Lower leg skin (tissue), 4 donors: Measurements from ENCODE around the gene SMAD1. TPM values are rescaled to one million over a fixed set of nuclear protein-coding genes. Genes with fewer than 3 reads are reported as not detected.

Source experiments
- DNase-seq, 2 donors: peaks; one replicate each; pipeline ENCODE4 v3.0.0-alpha.2; 2019; ENCODE audit warnings: low spot score in 2 of 2
- H3K4me3 ChIP-seq: fragments of 200-600 bp; sonication (generic); 2 replicates; pipeline ENCODE4 v1.5.1; 2017; ENCODE audit warnings: mild to moderate bottlenecking, low read depth; ENCODE audit not compliant: poor library complexity, severe bottlenecking
- CTCF ChIP-seq, 3 donors: fragments of 450-650 bp; IDR thresholded peaks; one replicate each; pipeline ENCODE4 v1.5.1; 2016; ENCODE audit warnings: antibody characterized with exemption in 3 of 3, mild to moderate bottlenecking in 3 of 3, moderate library complexity in 2 of 3
- POLR2A ChIP-seq, 2 donors: fragments of 450-650 bp; IDR thresholded peaks; one replicate each; pipeline ENCODE4 v1.6.1; 2016 to 2017; ENCODE audit warnings: antibody characterized with exemption in 2 of 2, mild to moderate bottlenecking in 1 of 2, moderate library complexity in 1 of 2
- WGBS, 2 donors: methylation state at CpG; one replicate each; pipeline ENCODE4 v1.1.5; 2018; 5-methylcytosine and 5-hydroxymethylcytosine counted together
- intact Hi-C: fragments of 100-400 bp; cut with DNase I; formaldehyde crosslinking; loops from one replicate; pipeline ENCODE4 v1.15.0; 2023; ENCODE audit warnings: low total_unique reads
- total RNA-seq, 4 donors: library from RNA; depleted of rRNA; stranded (reverse); fragments of >200 nt; gene quantifications; one replicate each; pipeline ENCODE4 v1.1.0, GENCODE V29; 2016

SMAD1 gene
- total RNA-seq, 4 donors from 2014 or later: 37.9 to 46.1 (median 40.8) TPM

GRCh38 chr4:145589916-145590702, 108.5 kb downstream of the SMAD1 start:
- TF ChIP-seq POLR2A (IDR thresholded peaks at IDR 0.05) (no peak), CTCF (IDR thresholded peaks at IDR 0.05) (no peak)
- DNase-seq: no peak
- 75 to 82% methylated on average over 3 of the region's 3 CpGs for whole genome bisulfite sequencing, 2 donors
- intact Hi-C loops: no loop called here
- no peak overlapping the region for H3K4me3 ChIP-seq

GRCh38 chr4:145602129-145602760, 120.6 kb downstream of the SMAD1 start:
- no peak overlapping the region for H3K4me3 ChIP-seq
- 94 to 96% methylated on average over 4 of the region's 4 CpGs for WGBS, 2 donors
- intact Hi-C loops: no loop called here
- TF ChIP-seq CTCF (IDR thresholded peaks at IDR 0.05): no peak
- no peak for TF ChIP-seq POLR2A (IDR thresholded peaks at IDR 0.05)
- no peak for DNase-seq

- intact Hi-C loops: no loop called here
Measured at GRCh38 chr4:145605941-145606340, 124.3 kb downstream of the SMAD1 start.

More at GRCh38 chr4:145605941-145606340, 124.3 kb downstream of the SMAD1 start:
- H3K4me3 ChIP-seq: no peak overlapping the region
- TF ChIP-seq POLR2A (IDR thresholded peaks at IDR 0.05) (no peak), CTCF (IDR thresholded peaks at IDR 0.05) (no peak)
- DNase-seq: no peak

Other genes with a start within 250 kb of the SMAD1 start
- gene MMAA, start 137.5 kb downstream of the SMAD1 start, total RNA-seq: 1 to 10 TPM; 4.9 to 9.3 (median 7.2) TPM
- not detected for gene C4orf51, start 198.3 kb downstream of the SMAD1 start, total RNA-seq